Small intestine (tissue), 7 donors: ENCODE results near the gene MCF2L. TPM values are rescaled to one million over a fixed set of nuclear protein-coding genes. Genes with fewer than 3 reads are reported as not detected.
A peak's percentile ranks its signal among the peaks of the same experiment; 100 is the strongest.

Experiments
- DNase-seq, 2 donors: peaks; one replicate each; pipeline versions ENCODE4 v3.0.0 to v3.0.0-alpha.2; 2013
- FAIRE-seq: peaks from 2 replicates; lab custom pipeline; 2012; peaks lifted over from hg19 to GRCh38; lab: Jason Lieb, UNC
- H3K27ac ChIP-seq, 3 donors: one replicate each; pipeline ENCODE4 v1.5.1; 2013; ENCODE audit warnings: low read length in 2 of 3, mild to moderate bottlenecking in 2 of 3, control low read depth in 1 of 3, inconsistent platforms in 1 of 3, low read depth in 1 of 3, moderate library complexity in 1 of 3
- H3K27me3 ChIP-seq, 3 donors: one replicate each; pipeline ENCODE4 v1.6.1; 2013; ENCODE audit warnings: low read length in 3 of 3, inconsistent platforms in 1 of 3; ENCODE audit not compliant: control insufficient read depth in 3 of 3, insufficient read depth in 3 of 3
- H3K36me3 ChIP-seq, 3 donors: one replicate each; pipeline ENCODE4 v1.6.1; 2013; ENCODE audit warnings: low read length in 3 of 3, inconsistent platforms in 1 of 3, low read depth in 1 of 3, mild to moderate bottlenecking in 1 of 3, moderate library complexity in 1 of 3; ENCODE audit not compliant: control insufficient read depth in 3 of 3, insufficient read depth in 2 of 3
- H3K4me1 ChIP-seq, 3 donors: one replicate each; pipeline ENCODE4 v1.6.1; 2013; ENCODE audit warnings: low read length in 2 of 3, inconsistent platforms in 1 of 3, low read depth in 1 of 3, mild to moderate bottlenecking in 1 of 3, moderate library complexity in 1 of 3; ENCODE audit not compliant: control insufficient read depth in 3 of 3, insufficient read depth in 2 of 3
- H3K4me3 ChIP-seq, 3 donors: one replicate each; pipeline ENCODE4 v1.5.1; 2013; ENCODE audit warnings: low read length in 3 of 3, control low read depth in 1 of 3, inconsistent platforms in 1 of 3, low read depth in 1 of 3, mild to moderate bottlenecking in 1 of 3, moderate library complexity in 1 of 3
- H3K9me3 ChIP-seq, 2 donors: one replicate each; pipeline ENCODE4 v1.6.1; 2013; ENCODE audit warnings: low read depth in 1 of 2, low read length in 1 of 2; ENCODE audit not compliant: control insufficient read depth in 2 of 2, insufficient read depth in 1 of 2
- WGBS, 3 donors: extraction: QIAGEN DNeasy Blood & Tissue Kit; methylation state at CpG; one replicate each; pipeline ENCODE4 v1.1.7; 2013; 5-methylcytosine and 5-hydroxymethylcytosine counted together
- polyA plus RNA-seq, 4 donors: library from polyadenylated mRNA; stranded (reverse) in 3 of 4; unstranded in 1 of 4; fragments of 200-250 nt in 3 of 4; fragments of 120-200 nt in 1 of 4; gene quantifications; one replicate each; pipeline versions ENCODE4 v1.2.1 to v1.2.3, GENCODE V29; 2013
- donor health status: healthy with polysubstance abuse.
- donor health status: control.
- donor health status: control.
- donor health status: Bipolar disorder and iron deficiency.
- donor health status: healthy.

MCF2L gene
- polyA plus RNA-seq, 4 donors, result 12.2 to 37.1 (median 22.0) TPM

DNA sequence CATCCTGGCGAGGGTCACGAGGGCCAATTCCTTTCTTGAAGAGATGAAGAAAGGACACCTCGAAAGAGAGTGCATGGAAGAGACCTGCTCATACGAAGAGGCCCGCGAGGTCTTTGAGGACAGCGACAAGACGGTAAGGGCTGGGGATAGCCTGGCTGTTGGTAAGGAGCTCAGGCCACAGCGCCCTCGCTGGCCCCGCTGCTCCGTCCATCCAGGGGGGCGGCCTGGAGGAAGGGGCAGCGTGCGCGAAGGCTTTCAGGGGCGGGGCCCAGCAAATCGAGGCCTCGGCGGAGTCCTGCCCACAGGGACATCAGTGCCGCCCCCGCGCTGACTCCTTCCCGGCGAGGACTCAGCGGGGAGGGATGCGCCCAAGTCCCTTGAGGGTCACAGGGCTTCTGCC is 160.5 kb downstream of the MCF2L start:
- Histone ChIP-seq H3K4me3 (peak overlapping the region in 1 of 3 donors; percentile 38), H3K36me3 (peaks cover 0 to 27% (median 0%) of the 10 kb centered on the region in 3 donors), H3K27me3 (no peaks in the 10 kb centered on the region), H3K4me1 (no peaks in the 10 kb centered on the region), H3K9me3 (peaks cover 0 to 5% of the 10 kb centered on the region in 2 donors), H3K27ac (no peak overlapping the region)
- no peak for FAIRE-seq
- no peak for DNase-seq
- 78 to 94% (median 83%) methylated on average over 27 of the region's 27 CpGs for WGBS, 3 donors

GRCh38 chr13:113129921-113130750 is 161.1 kb downstream of the MCF2L start:
- no peaks in the 10 kb centered on the region for H3K4me1 ChIP-seq
- FAIRE-seq (no peak), DNase-seq (no peak)
- peaks cover 0 to 25% (median 0%) of the 10 kb centered on the region in 3 donors for H3K36me3 ChIP-seq
- no peak overlapping the region for H3K27ac ChIP-seq
- H3K27me3 ChIP-seq, result no peaks in the 10 kb centered on the region
- 52 to 80% (median 66%) methylated on average over 60 of the region's 60 CpGs for WGBS, 3 donors
- H3K4me3 ChIP-seq, result peak overlapping the region in 1 of 3 donors; percentile 38
- peaks cover 0 to 5% of the 10 kb centered on the region in 2 donors for H3K9me3 ChIP-seq

GRCh38 chr13:113135281-113135760 is 166.3 kb downstream of the MCF2L start:
- DNase-seq, result no peak
- Histone ChIP-seq H3K9me3 (no peaks in the 10 kb centered on the region), H3K4me1 (peaks cover 0 to 12% (median 0%) of the 10 kb centered on the region in 3 donors), H3K27ac (no peak overlapping the region), H3K27me3 (no peaks in the 10 kb centered on the region), H3K4me3 (no peak overlapping the region), H3K36me3 (peaks cover 0 to 9% (median 0%) of the 10 kb centered on the region in 3 donors)
- FAIRE-seq, result no peak
- 69 to 84% (median 82%) methylated on average over 2 of the region's 2 CpGs for WGBS, 3 donors

DNA sequence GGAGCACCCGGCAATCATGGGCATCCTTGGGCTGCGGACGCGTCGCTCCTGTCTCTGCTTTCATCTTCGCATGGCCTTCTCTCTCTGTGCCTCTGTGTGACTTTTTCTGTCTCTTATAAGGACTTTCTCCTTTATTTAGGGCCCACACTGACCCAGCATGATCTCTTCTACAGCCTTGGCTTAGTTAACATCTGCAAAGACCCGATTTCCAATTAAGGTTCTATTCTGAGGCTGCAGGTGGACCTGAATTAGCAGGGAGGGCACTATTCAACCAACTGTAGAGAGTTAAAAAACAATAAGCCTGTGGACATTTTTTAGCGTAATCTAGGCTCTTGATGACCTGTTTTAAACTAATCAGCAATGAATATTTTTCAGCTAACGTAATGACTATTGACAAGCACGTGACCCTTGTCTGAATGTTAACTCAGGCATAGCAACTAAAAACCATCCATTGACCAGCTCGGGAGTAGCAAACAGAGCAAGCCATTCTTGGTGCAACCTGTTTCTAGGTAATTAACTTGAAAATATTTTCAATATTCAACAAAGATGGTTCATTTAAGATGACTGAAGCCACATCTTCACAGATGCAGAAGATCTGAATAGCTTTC is 168.8 kb downstream of the MCF2L start:
- peaks cover 0 to 22% (median 0%) of the 10 kb centered on the region in 3 donors for H3K36me3 ChIP-seq
- no peak for FAIRE-seq
- DNase-seq, result peak in 1 of 2 donors; percentile 52
- H3K4me1 ChIP-seq, result peaks cover 0 to 12% (median 0%) of the 10 kb centered on the region in 3 donors
- peak overlapping the region in 1 of 3 donors; percentile 63 for H3K27ac ChIP-seq
- no peaks in the 10 kb centered on the region for H3K27me3 ChIP-seq
- 86 to 91% (median 88%) methylated on average over 11 of the region's 11 CpGs for WGBS, 3 donors
- H3K9me3 ChIP-seq, result no peaks in the 10 kb centered on the region
- H3K4me3 ChIP-seq, result no peak overlapping the region

GRCh38 chr13:113138792-113139551 is 170.0 kb downstream of the MCF2L start:
- Histone ChIP-seq H3K9me3 (no peaks in the 10 kb centered on the region), H3K36me3 (peaks cover 0 to 34% (median 0%) of the 10 kb centered on the region in 3 donors), H3K27me3 (no peaks in the 10 kb centered on the region), H3K4me1 (peaks cover 0 to 12% (median 0%) of the 10 kb centered on the region in 3 donors), H3K4me3 (no peak overlapping the region), H3K27ac (no peak overlapping the region)
- 51 to 68% (median 59%) methylated on average over 16 of the region's 16 CpGs for WGBS, 3 donors
- DNase-seq, result peak; percentile 17 to 50
- FAIRE-seq, result no peak

- Histone ChIP-seq H3K36me3 (peaks cover 0 to 39% (median 0%) of the 10 kb centered on the region in 3 donors), H3K4me3 (no peak overlapping the region), H3K27me3 (no peaks in the 10 kb centered on the region), H3K9me3 (no peaks in the 10 kb centered on the region), H3K27ac (no peak overlapping the region), H3K4me1 (peaks cover 0 to 12% (median 0%) of the 10 kb centered on the region in 3 donors)
- DNase-seq (no peak), FAIRE-seq (no peak)
- WGBS, 3 donors, result 86 to 90% (median 89%) methylated on average over 5 of the region's 5 CpGs
These were observed 170.6 kb downstream of the MCF2L start for GRCh38 chr13:113139577-113139976.

DNA sequence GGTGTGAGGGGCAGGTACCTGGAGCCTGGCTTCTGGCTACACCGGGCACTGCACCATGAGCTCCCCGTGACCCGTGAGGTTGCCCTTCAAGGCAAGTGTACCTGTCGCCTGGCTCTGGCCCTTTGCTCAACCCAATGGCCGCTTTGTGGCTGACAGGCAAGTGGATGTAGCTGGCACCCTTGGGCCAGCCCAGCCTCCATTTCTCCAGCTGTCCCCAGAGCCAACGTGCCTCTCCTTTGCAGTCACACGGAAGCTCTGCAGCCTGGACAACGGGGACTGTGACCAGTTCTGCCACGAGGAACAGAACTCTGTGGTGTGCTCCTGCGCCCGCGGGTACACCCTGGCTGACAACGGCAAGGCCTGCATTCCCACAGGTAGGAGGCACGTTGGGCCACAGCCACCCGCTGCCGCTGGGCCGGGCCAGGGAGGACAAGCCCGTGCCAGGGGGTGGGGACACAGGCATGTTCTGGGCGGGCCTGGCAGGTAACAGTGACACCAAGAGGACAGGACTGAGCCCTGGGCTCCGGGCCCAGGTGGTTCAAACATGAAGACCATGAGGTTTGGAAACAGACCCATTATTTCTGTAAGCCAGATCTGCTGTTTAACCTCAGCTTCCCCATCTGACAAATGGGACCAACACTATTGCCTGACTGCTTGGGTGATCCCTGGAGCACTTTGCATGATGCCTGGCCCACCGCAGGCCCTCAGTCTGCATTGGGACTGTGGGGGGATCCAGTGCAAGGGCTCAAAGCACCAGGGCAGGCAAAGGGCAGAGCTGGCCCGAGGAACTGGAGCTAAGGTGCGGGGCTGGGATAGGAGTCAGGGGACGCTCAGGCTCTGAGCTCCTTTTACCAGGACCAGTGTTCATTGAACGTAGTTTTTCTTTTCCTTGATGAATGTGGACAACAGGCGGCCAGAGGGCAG is 171.9 kb downstream of the MCF2L start:
- Histone ChIP-seq H3K9me3 (no peaks in the 10 kb centered on the region), H3K27me3 (no peaks in the 10 kb centered on the region), H3K4me3 (no peak overlapping the region), H3K36me3 (peaks cover 0 to 45% (median 0%) of the 10 kb centered on the region in 3 donors), H3K27ac (no peak overlapping the region), H3K4me1 (peaks cover 0 to 12% (median 0%) of the 10 kb centered on the region in 3 donors)
- FAIRE-seq, result no peak
- DNase-seq, result no peak
- 89 to 94% (median 91%) methylated on average over 26 of the region's 26 CpGs for WGBS, 3 donors
